Central memory CD4-positive, alpha-beta T cell (primary cell): ENCODE results near the gene CFAP58.

Source experiments
- DNase-seq: peaks from one replicate; pipeline ENCODE4 v3.0.0; 2022

Gene CFAP58

DNA sequence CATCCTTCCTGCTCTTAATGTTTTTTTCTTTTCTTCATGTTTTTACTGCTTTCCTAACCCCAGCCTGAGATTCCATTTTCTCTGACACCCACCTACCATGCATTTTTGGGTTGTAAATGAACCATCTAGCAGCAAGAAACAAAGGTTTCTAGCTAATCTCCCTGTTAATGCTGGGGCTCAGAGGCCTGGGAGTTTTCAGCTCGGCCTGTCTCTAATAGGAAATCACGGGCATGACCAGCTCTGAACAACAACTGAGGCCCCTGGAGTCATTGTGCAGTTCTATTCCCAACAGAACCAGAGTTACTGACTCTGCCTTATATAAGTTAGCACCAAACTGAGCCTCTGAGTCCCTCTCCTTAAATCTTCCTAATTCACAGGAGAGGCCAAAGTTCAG, 134.8 kb downstream of the CFAP58 start:
- no peak for DNase-seq

DNA sequence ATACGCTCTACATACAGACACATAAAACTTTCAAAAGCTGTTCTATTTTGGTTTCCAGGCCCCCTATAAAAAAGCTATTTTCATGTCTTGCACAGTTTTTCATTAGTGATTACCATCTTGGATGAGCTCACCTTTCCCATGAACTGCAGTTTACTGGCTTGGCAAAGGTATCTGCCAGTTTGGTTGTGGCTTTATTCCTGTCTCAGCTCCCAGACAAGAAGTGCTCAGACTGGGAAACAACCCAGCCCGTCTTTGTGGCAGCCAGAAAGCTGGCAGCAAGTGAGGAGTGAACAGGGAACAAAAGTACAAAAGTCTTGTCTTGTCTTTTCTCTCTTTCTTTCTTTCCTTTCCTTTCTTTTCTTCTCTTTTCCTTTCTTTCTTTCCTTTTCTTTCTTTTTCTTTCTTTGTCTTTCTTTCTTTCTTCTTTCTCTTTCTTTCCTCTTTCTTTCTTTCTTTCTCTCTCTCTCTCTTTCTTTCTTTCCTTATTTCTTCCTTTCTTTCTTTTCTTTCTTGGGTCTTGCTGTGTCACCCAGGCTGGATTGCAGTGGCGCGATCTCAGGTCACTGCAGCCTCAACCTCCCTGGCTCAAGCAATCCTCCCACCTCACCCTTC, 138.8 kb downstream of the CFAP58 start:
- DNase-seq: no peak

DNA sequence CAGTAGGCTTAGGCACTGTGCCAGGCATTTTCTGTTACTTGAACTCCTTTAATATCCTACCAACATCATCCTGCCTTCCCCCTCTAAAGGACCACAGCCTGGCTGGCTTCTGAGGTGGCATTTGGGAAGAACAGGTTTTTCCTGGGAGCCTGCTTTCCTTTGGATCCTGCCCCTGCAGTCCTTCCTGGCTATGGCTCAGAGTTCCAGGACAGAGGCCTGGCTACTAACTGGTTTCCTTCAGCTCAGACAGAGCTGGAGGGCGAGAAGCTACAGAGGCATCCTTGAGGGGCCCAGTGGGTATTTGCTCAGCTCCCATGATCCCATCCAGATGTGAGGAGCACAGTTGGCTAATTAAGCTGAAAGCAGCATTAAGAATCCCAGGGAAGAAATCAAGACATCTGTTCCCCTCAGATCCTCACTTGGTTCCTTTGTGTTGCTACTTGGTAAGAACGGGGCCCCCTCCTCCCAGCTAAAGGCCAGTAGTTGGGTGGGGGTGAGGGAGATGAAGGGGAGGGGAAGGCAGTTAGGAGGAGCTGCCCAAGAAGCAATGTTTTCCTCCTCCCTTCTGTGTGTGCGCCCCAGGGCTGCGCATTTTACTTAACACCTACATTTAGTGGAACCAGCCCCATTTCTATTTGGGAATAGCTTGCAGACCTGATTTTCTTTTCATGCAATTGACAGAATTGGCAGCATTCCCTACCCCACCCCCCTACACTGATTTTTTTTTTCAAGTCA, 144.9 kb downstream of the CFAP58 start:
- no peak for DNase-seq

DNA sequence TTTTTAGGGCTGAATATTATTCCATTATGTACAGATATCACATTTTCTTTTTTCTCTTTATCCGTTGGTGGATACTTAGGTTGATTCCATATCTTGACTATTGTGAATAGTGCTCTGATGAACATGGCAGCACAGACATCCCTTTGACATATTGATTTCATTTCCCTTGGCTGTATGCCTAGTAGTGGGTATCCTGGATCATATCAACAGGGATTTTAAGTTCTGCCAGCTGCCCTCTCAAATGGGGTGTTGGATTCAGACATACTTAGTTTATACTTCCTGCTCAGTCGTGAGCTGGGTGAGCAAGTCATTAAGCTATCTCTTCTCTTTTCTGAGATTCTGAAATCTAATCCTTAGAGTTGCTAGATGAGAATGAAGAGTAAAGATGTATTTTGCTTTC, 147.8 kb downstream of the CFAP58 start:
- DNase-seq: no peak

DNA sequence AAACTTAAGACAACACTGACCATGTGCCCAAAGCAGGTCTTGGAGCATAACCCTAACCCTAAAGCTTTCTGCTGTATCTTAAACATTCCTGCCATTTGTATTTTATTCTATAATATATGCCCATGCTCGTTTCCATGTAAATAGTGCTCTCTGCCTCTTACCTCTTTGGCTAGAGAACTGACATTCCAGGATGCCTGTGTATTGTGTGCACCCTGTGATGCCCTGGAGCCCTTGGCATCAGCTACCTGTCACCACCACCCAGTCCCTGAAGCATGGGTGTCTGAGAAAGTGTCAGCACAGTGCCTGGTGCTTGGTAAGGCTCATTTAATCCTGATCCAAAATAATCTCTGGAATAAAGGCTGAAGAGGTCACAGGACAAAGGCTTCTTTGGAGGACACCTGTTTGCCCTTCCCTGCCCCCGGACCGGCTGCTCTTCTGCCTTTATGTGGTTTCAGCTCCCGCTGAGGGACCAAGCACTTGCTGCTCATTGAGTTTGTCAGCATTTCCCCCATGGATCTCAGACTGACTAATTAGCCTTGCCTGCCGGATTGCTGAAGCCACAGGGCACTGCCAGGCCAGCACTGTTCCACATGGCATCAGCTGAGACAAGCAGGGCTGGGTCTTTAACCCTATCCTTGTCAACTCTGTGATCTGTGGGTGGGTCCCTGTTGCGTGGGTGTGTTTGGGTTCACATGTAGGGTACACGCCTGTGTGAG, 148.4 kb downstream of the CFAP58 start:
- no peak for DNase-seq

DNA sequence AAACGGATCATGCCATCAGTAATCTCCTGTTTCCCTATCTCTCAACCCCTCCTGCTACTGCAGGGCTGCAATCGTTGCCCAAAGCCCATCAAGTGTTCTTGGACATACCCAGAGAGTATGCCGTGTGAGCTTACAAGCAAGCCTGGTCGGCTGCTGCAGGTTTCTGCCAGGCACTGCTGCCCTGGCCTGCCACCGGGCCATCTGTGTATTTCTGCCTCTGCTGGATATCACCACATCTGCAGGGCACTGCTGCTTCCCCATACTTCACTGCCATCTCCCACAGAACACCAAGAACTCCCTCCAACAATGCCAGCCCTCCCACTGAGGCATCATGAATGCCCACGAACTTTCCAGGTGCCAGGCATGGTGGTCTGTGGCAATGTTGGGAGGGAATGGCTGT, 149.3 kb downstream of the CFAP58 start:
- DNase-seq: no peak
